Vagina (tissue), 2 donors: Measurements from ENCODE around the gene ARID1B. TPM values are rescaled to one million over a fixed set of nuclear protein-coding genes. Genes with fewer than 3 reads are reported as not detected.

Experiments
- DNase-seq, 2 donors: peaks; one replicate each; pipeline ENCODE4 v3.0.0-alpha.2; 2017; ENCODE audit errors: extremely low spot score in 2 of 2
- H3K27ac ChIP-seq: fragments of 200-600 bp; sonication (generic); one replicate; pipeline ENCODE4 v1.5.1; 2019
- H3K27me3 ChIP-seq: fragments of 200-600 bp; sonication (generic); one replicate; pipeline ENCODE4 v1.5.1; 2019
- H3K36me3 ChIP-seq, 2 donors: fragments of 200-600 bp; sonication (generic); one replicate each; pipeline ENCODE4 v1.5.1; 2017 to 2019
- H3K4me1 ChIP-seq: fragments of 200-600 bp; sonication (generic); one replicate; pipeline ENCODE4 v1.5.1; 2019
- H3K4me3 ChIP-seq, 2 donors: fragments of 200-600 bp; sonication (generic); 1 replicate in 1 of 2; 2 replicates in 1 of 2; pipeline ENCODE4 v1.5.1; 2016 to 2019
- H3K9me3 ChIP-seq: fragments of 200-600 bp; sonication (generic); one replicate; pipeline ENCODE4 v1.5.1; 2019
- POLR2A ChIP-seq, 2 donors: fragments of 450-650 bp; IDR thresholded peaks; one replicate each; pipeline ENCODE4 v1.6.1; 2017; ENCODE audit warnings: antibody characterized with exemption in 2 of 2, mild to moderate bottlenecking in 2 of 2, moderate library complexity in 2 of 2
- POLR2AphosphoS5 ChIP-seq, 2 donors: sonication (generic); formaldehyde crosslinking; IDR thresholded peaks; one replicate each; pipeline ENCODE4 v1.9.0; 2017; ENCODE audit warnings: antibody characterized with exemption in 2 of 2, mild to moderate bottlenecking in 2 of 2, low read depth in 1 of 2; ENCODE audit not compliant: insufficient read depth in 1 of 2
- intact Hi-C: fragments of 100-400 bp; cut with DNase I; formaldehyde crosslinking; loops from one replicate; pipeline ENCODE4 v1.15.1; 2023
- total RNA-seq: library from RNA; depleted of rRNA; stranded (reverse); fragments of >200 nt; gene quantifications from one replicate; pipeline ENCODE4 v1.2.3, GENCODE V29; 2016
- TF ChIP-seq, protein P1 (sequence below), 3 experiments: fragments of 450-650 bp in 2 of 3; fragments of 200-600 bp in 1 of 3; sonication (generic) in 1 of 3; IDR thresholded peaks; one replicate each; pipeline ENCODE4 v1.5.1; 2017 to 2019; ENCODE audit warnings: antibody characterized with exemption in 3 of 3, mild to moderate bottlenecking in 2 of 3, moderate library complexity in 2 of 3

The ARID1B gene
- total RNA-seq, 1 donor from 2014 or later = 141 TPM

DNA sequence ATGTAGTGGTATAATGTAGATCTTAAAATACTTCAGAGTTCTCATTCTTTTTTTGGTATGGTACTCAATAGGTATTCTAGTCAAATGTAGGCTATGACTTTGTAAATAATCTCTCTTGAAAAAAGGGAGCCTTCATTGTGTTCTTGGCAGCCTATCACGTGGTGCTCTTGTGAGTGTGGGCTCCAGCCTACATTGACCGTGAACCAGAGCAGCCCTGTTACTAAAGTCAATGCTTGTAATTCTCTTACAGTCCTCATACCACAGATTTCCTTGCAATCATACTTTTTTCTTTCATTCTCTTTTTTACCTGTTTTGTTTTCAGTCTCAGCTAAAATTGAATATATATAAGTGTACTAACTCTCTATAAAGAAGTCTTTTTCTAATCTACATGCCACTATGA, 31.1 kb downstream of the ARID1B start:
- Histone ChIP-seq H3K4me1 (peaks cover 75% of the 10 kb centered on the region), H3K27ac (peak overlapping the region; percentile 30), H3K36me3 (no peaks in the 10 kb centered on the region), H3K9me3 (no peaks in the 10 kb centered on the region), H3K27me3 (no peaks in the 10 kb centered on the region), H3K4me3 (no peak overlapping the region)
- TF ChIP-seq POLR2AphosphoS5 (IDR thresholded peaks at IDR 0.05; ENCODE audit: insufficient read depth in 1 of 2, low read depth in 1 of 2) (no peak), POLR2A (IDR thresholded peaks at IDR 0.05) (no peak)
- TF ChIP-seq, protein P1, sequence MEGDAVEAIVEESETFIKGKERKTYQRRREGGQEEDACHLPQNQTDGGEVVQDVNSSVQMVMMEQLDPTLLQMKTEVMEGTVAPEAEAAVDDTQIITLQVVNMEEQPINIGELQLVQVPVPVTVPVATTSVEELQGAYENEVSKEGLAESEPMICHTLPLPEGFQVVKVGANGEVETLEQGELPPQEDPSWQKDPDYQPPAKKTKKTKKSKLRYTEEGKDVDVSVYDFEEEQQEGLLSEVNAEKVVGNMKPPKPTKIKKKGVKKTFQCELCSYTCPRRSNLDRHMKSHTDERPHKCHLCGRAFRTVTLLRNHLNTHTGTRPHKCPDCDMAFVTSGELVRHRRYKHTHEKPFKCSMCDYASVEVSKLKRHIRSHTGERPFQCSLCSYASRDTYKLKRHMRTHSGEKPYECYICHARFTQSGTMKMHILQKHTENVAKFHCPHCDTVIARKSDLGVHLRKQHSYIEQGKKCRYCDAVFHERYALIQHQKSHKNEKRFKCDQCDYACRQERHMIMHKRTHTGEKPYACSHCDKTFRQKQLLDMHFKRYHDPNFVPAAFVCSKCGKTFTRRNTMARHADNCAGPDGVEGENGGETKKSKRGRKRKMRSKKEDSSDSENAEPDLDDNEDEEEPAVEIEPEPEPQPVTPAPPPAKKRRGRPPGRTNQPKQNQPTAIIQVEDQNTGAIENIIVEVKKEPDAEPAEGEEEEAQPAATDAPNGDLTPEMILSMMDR (IDR thresholded peaks at IDR 0.05) = no peak
- intact Hi-C loops = no loop called here
- DNase-seq = no peak

DNA sequence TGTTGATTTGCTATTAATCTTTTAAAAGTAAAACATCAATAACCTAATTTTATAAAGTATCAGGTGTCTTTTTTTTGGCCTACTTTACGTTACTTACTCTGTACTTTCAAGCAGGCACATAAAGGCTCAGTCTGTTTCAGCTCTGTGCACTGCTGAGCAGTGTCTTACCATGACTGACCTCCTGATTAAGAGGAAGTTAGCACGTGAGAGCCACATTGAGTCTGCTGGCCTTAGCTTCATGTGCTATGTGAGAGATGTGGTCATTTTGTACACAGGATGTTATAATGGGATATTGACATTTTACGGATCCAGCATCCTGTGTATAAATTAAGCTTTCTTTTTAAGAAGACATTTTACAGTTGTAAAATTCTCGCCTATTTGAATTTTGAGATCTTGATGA, 31.9 kb downstream of the ARID1B start:
- Histone ChIP-seq H3K4me3 (no peak overlapping the region), H3K27me3 (no peaks in the 10 kb centered on the region), H3K36me3 (no peaks in the 10 kb centered on the region), H3K27ac (peak overlapping the region; percentile 30), H3K9me3 (no peaks in the 10 kb centered on the region), H3K4me1 (peaks cover 77% of the 10 kb centered on the region)
- DNase-seq = no peak
- intact Hi-C loops = no loop called here
- TF ChIP-seq POLR2AphosphoS5 (IDR thresholded peaks at IDR 0.05; ENCODE audit: insufficient read depth in 1 of 2, low read depth in 1 of 2) = no peak
- no peak for TF ChIP-seq POLR2A (IDR thresholded peaks at IDR 0.05)
- TF ChIP-seq, protein P1 (IDR thresholded peaks at IDR 0.05) = no peak

DNA sequence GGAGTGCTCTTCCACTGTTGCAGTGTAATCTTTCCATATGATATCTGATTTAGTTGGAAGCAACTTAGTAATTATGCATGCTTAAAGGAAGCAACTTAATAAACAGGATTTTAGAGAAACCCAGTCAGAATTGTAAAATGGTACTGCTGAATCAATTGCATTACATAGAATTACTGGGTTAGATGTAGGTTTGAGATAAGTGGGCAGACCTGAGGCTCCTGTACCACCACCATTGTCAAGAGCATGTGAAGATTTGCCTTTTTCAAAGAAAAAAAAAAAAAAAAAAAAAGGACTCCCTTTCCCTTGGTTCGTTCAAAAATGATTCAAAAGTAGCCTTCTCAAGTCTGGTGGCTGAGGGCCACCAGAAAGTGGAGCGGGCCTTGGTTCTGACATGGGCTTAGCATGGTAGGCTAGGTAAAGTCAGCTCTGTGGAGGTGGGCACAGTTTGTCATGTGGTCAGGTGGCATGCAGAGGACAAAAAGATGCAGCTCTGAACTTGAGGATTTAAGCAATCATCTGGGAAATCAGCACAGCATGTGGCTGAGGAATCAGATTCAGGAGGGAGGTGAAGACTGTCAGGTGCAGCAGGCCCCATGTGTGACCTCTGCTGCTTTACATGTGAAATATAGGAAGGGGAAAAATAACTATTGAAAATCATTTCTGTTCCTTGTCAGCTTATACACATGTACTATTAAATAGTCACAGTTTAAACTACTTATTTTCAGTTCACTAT, 32.4 kb downstream of the ARID1B start:
- Histone ChIP-seq H3K36me3 (no peaks in the 10 kb centered on the region), H3K4me1 (peaks cover 71% of the 10 kb centered on the region), H3K4me3 (no peak overlapping the region), H3K27ac (peak overlapping the region; percentile 30), H3K27me3 (no peaks in the 10 kb centered on the region), H3K9me3 (no peaks in the 10 kb centered on the region)
- DNase-seq = no peak
- intact Hi-C loops = no loop called here
- TF ChIP-seq, protein P1 (IDR thresholded peaks at IDR 0.05) = no peak
- no peak for TF ChIP-seq POLR2A (IDR thresholded peaks at IDR 0.05)
- no peak for TF ChIP-seq POLR2AphosphoS5 (IDR thresholded peaks at IDR 0.05; ENCODE audit: insufficient read depth in 1 of 2, low read depth in 1 of 2)

DNA sequence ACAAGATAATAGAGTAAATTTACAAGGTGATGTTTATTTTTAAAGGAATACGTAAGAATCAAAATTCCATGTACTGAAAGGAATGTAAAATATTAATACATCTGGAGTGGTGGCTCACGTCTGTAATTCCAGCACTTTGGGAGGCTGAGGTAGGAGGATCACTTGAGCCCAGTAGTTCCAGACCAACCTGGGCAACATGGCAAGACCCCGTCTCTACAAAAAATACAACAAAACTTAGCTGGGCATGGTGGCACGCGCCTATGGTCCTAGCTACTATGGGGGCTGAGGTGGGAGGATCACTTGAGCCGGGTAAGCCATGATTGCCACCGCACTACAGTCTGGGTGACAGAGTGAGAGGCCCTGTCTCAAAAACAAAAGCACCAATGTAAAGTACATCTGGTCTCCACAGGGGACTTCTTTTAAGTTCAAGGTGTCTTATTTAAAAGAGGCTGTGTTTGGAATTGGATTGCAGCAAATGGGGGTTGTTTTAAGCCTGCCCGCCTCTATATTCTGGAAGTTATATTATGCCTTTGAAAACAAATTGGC, 36.9 kb downstream of the ARID1B start:
- no peak overlapping the region for H3K4me3 ChIP-seq
- no peak for DNase-seq
- no peaks in the 10 kb centered on the region for H3K27me3 ChIP-seq
- no peak overlapping the region for H3K27ac ChIP-seq
- intact Hi-C loops = no loop called here
- TF ChIP-seq, protein P1 (IDR thresholded peaks at IDR 0.05) = no peak
- TF ChIP-seq POLR2AphosphoS5 (IDR thresholded peaks at IDR 0.05; ENCODE audit: insufficient read depth in 1 of 2, low read depth in 1 of 2) = no peak
- no peak for TF ChIP-seq POLR2A (IDR thresholded peaks at IDR 0.05)
- no peaks in the 10 kb centered on the region for H3K36me3 ChIP-seq
- H3K9me3 ChIP-seq = no peaks in the 10 kb centered on the region
- peaks cover 73% of the 10 kb centered on the region for H3K4me1 ChIP-seq

DNA sequence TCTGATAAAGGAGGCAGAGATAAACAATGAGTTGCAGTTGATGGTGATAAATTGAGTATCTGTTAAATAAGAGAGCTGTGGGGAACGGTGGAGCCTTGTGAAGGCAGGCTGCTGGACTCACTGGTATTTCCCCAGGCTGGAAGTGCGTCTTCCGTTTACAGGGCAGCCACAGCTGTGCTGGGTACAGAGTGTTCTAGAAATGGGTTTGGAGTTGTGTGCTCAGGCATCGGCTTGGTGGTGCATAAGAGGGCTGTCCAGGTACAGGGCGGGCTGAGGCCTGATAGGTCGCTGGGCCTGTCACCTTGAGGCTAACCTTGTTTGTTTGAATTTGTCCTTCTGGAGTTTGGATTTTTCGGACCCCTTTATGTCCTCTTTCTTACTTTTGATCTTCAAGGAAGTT, 39.3 kb downstream of the ARID1B start:
- Histone ChIP-seq H3K4me3 (no peak overlapping the region), H3K4me1 (peaks cover 71% of the 10 kb centered on the region), H3K9me3 (no peaks in the 10 kb centered on the region), H3K27ac (no peak overlapping the region), H3K36me3 (no peaks in the 10 kb centered on the region), H3K27me3 (no peaks in the 10 kb centered on the region)
- DNase-seq = no peak
- no peak for TF ChIP-seq POLR2AphosphoS5 (IDR thresholded peaks at IDR 0.05; ENCODE audit: insufficient read depth in 1 of 2, low read depth in 1 of 2)
- TF ChIP-seq, protein P1 (IDR thresholded peaks at IDR 0.05) = no peak
- no peak for TF ChIP-seq POLR2A (IDR thresholded peaks at IDR 0.05)
- intact Hi-C loops = no loop called here
